ENCODE data around the gene TTC16.

DNA sequence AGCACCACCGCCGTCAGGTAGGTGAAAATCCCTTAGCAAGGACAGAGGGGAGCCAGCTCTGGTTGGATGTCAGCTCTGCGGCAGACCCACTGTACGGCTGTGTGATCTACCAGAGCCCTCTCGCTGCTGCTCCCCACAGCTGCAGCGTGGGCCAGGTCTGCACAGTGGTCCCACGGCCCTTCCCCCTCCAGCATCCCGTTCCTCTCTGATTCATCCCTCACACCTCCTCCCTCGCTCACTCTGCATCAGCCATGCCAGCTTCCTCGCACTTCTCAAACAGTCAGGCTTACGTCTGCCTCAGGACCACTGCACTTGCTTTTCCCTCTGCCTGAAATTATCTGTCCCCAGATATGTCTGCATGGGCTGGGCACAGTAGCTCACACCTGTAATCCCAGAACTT is 35.7 kb upstream of the TTC16 start:
- no peak for TF ChIP-seq TAF1 (IDR thresholded peaks at IDR 0.05; ENCODE audit: borderline replicate concordance, low read depth, low read length)
- TF ChIP-seq POLR2AphosphoS5 (IDR thresholded peaks at IDR 0.05; ENCODE audit: low read depth, low read length), result no peak
- TF ChIP-seq POLR2A (IDR thresholded peaks at IDR 0.05; ENCODE audit: low read depth, low read length), result no peak

Data from GM12892 (cell line).